ENCODE results near the gene PNMA8C. TPM values are rescaled to one million over a fixed set of nuclear protein-coding genes. Genes with fewer than 3 reads are reported as not detected.

Gene PNMA8C
- total and polyA plus RNA-seq, 2 experiments from 2014 or later = 0.44 to 2.3 TPM

GRCh38 chr19:46392837-46393236, 35.9 kb downstream of the PNMA8C start (continued):
- TF ChIP-seq NANOG (IDR thresholded peaks at IDR 0.05; ENCODE audit: borderline replicate concordance) (no peak), ZNF331 (CRISPR knock-in tag; IDR thresholded peaks at IDR 0.05; ENCODE audit: low read depth) (no peak), EZH2phosphoT487 (IDR thresholded peaks at IDR 0.05; ENCODE audit: unreplicated experiment) (no peak), POLR2AphosphoS5 (IDR thresholded peaks at IDR 0.05; ENCODE audit: low read depth) (no peak), CTCF (conservative IDR thresholded peaks at IDR 0.05; ENCODE audit: low read depth in 2 of 2) (no peak), STAT1 (IDR thresholded peaks at IDR 0.05; ENCODE audit: unreplicated experiment) (no peak), JUNB (IDR thresholded peaks at IDR 0.05; ENCODE audit: unreplicated experiment) (no peak), EZH2 (IDR thresholded peaks at IDR 0.05; ENCODE audit: low read depth, unreplicated experiment) (no peak), CREB1 (CRISPR knock-in tag; IDR thresholded peaks at IDR 0.05; ENCODE audit: low read depth) (no peak)

GRCh38 chr19:46392252-46392801, 36.4 kb downstream of the PNMA8C start:
- no peak overlapping the region; the same call in 2 of the 3 replicates for H3K4me3 Mint-ChIP-seq
- TF ChIP-seq ETS1 (IDR thresholded peaks at IDR 0.05) = no peak
- no peak for TF ChIP-seq STAT1 (IDR thresholded peaks at IDR 0.05; ENCODE audit: unreplicated experiment)
- no peak for TF ChIP-seq EZH2phosphoT487 (IDR thresholded peaks at IDR 0.05; ENCODE audit: unreplicated experiment)
- TF ChIP-seq NANOG (IDR thresholded peaks at IDR 0.05; ENCODE audit: borderline replicate concordance) = no peak
- TF ChIP-seq ZNF331 (CRISPR knock-in tag; IDR thresholded peaks at IDR 0.05; ENCODE audit: low read depth) = no peak
- TF ChIP-seq JUNB (IDR thresholded peaks at IDR 0.05; ENCODE audit: unreplicated experiment) = no peak
- TF ChIP-seq REST (IDR thresholded peaks at IDR 0.05; ENCODE audit: unreplicated experiment) = no peak
- TF ChIP-seq CREB1 (CRISPR knock-in tag; IDR thresholded peaks at IDR 0.05; ENCODE audit: low read depth) = no peak
- TF ChIP-seq EZH2 (IDR thresholded peaks at IDR 0.05; ENCODE audit: low read depth, unreplicated experiment) = no peak
- TF ChIP-seq ZNF114 (CRISPR knock-in tag; IDR thresholded peaks at IDR 0.05) = no peak
- TF ChIP-seq POLR2AphosphoS5 (IDR thresholded peaks at IDR 0.05; ENCODE audit: low read depth) = no peak

More at GRCh38 chr19:46392252-46392801, 36.4 kb downstream of the PNMA8C start:
- Mint-ChIP-seq H3K27me3 (ENCODE audit: insufficient read depth, low read depth, poor library complexity) (peaks cover 20% of the 10 kb centered on the region), H3K9me3 (no peaks in the 10 kb centered on the region), H3K27ac (peak overlapping the region; percentile 39; the same call in 1 of the 2 replicates), H3K4me1 (peaks cover 20% of the 10 kb centered on the region), H3K36me3 (ENCODE audit: low read depth) (peaks cover 46% of the 10 kb centered on the region)
- Histone ChIP-seq H3F3A (replicated peaks; ENCODE audit: low read depth) (peaks cover 14% of the 10 kb centered on the region), H3K79me2 (replicated peaks; ENCODE audit: insufficient read depth) (no peaks in the 10 kb centered on the region), H3K27me3 (ENCODE audit: insufficient read depth) (no peaks in the 10 kb centered on the region), H3K4me3 (no peak overlapping the region), H3K4me2 (no peak overlapping the region), H3K27ac (ENCODE audit: low read depth) (0 out of 2 replicates have a peak overlapping the region, but pooled peaks have one; percentile 55), H3K9me2 (ENCODE audit: insufficient read depth) (no peaks in the 10 kb centered on the region), H3K36me3 (ENCODE audit: insufficient read depth) (no peaks in the 10 kb centered on the region; the same call in 1 of the 2 replicates), H3K4me1 (ENCODE audit: insufficient read depth) (peaks cover 2% of the 10 kb centered on the region; the same call in 1 of the 2 replicates), H4K20me1 (replicated peaks; ENCODE audit: insufficient read depth) (no peaks in the 10 kb centered on the region; the same call in 1 of the 2 replicates), H2AFZ (no peak overlapping the region)
- DNase-seq (ENCODE audit: low spot score) (no peak), ATAC-seq (peak; percentile 8; the same call in 1 of the 3 replicates)
